OCI-LY7 (cell line): ENCODE measurements around the gene TREM2. TPM values are rescaled to one million over a fixed set of nuclear protein-coding genes. Genes with fewer than 3 reads are reported as not detected.

ENCODE experiments used
- BruUV-seq: library from RNA; stranded (reverse); fragments of 400-500 nt; replicated peaks from 2 replicates; lab custom pipeline; 2021; lab: Mats Ljungman, UMichigan
- CTCF ChIA-PET: fragments of 300-600 bp; sonication (Branson Sonifier 250); formaldehyde crosslinking; loops from one replicate; lab custom pipeline; 2022; ENCODE audit warnings: antibody characterized with exemption; ENCODE audit not compliant: unreplicated experiment; lab: Charles Lee
- POLR2A ChIA-PET: fragments of 300-600 bp; sonication (Branson Sonifier 250); formaldehyde crosslinking; loops from one replicate; lab custom pipeline; 2022; ENCODE audit warnings: antibody characterized with exemption; lab: Charles Lee
- DNase-seq: peaks from one replicate; pipeline ENCODE4 v3.0.0-alpha.2; 2015; ENCODE audit warnings: low spot score
- H2AFZ ChIP-seq: fragments of 200-600 bp; sonication (generic), shearing (Covaris generic); 2 replicates; pipeline ENCODE4 v1.6.1; 2014; ENCODE audit warnings: mild to moderate bottlenecking, antibody characterized with exemption, low read length, moderate library complexity
- H3K27ac ChIP-seq: fragments of 200-600 bp; sonication (generic); 2 replicates; pipeline ENCODE4 v1.5.1; 2014; ENCODE audit warnings: mixed run types, low read depth, mild to moderate bottlenecking, moderate library complexity, low read length, inconsistent platforms; ENCODE audit not compliant: poor library complexity, severe bottlenecking
- H3K36me3 ChIP-seq: fragments of 200-600 bp; sonication (generic); 2 replicates; pipeline ENCODE4 v1.6.1; 2014; ENCODE audit warnings: mild to moderate bottlenecking, antibody characterized with exemption, low read length, moderate library complexity, mixed read lengths; ENCODE audit not compliant: insufficient read depth
- H3K4me1 ChIP-seq: fragments of 200-600 bp; sonication (generic); 2 replicates; pipeline ENCODE4 v1.5.1; 2014; ENCODE audit warnings: mild to moderate bottlenecking, low read length; ENCODE audit not compliant: insufficient read depth, poor library complexity, severe bottlenecking
- H3K4me2 ChIP-seq: fragments of 200-600 bp; sonication (generic); 2 replicates; pipeline ENCODE4 v1.6.1; 2014; ENCODE audit warnings: mild to moderate bottlenecking, low read length
- H3K4me3 ChIP-seq: fragments of 200-600 bp; sonication (generic); 2 replicates; pipeline ENCODE4 v1.5.1; 2014; ENCODE audit warnings: mild to moderate bottlenecking, low read depth, low read length; ENCODE audit not compliant: poor library complexity, severe bottlenecking
- H3K79me2 ChIP-seq: fragments of 200-600 bp; sonication (generic); 2 replicates; pipeline ENCODE4 v1.6.1; 2016; ENCODE audit warnings: low read depth, mild to moderate bottlenecking, low read length, moderate library complexity, mixed read lengths; ENCODE audit not compliant: insufficient read depth
- H3K9me2 ChIP-seq: fragments of 200-600 bp; sonication (generic); 2 replicates; pipeline ENCODE4 v1.6.1; 2016; ENCODE audit warnings: mild to moderate bottlenecking, low read length, mixed read lengths; ENCODE audit not compliant: insufficient read depth
- H3K9me3 ChIP-seq: fragments of 200-600 bp; sonication (generic); 2 replicates; pipeline ENCODE4 v1.6.1; 2014; ENCODE audit warnings: mild to moderate bottlenecking, mixed run types, low read length, mixed read lengths
- H4K20me1 ChIP-seq: fragments of 200-600 bp; sonication (generic); 2 replicates; pipeline ENCODE4 v1.6.1; 2014; ENCODE audit warnings: mild to moderate bottlenecking, antibody characterized with exemption, low read length, moderate library complexity, mixed read lengths; ENCODE audit not compliant: insufficient read depth
- EZH2phosphoT487 ChIP-seq: fragments of 200-600 bp; sonication (generic); IDR thresholded peaks from 2 replicates; pipeline ENCODE4 v1.6.1; 2018; ENCODE audit warnings: low read depth, borderline replicate concordance, mild to moderate bottlenecking, mixed run types, antibody characterized with exemption, low read length, moderate library complexity, mixed read lengths
- intact Hi-C: fragments of 100-400 bp; cut with micrococcal nuclease; formaldehyde crosslinking; loops from one replicate; pipeline ENCODE4 v1.10.0; 2022; ENCODE audit not compliant: unreplicated experiment
- total RNA-seq, 2 experiments: library from RNA; depleted of rRNA in 1 of 2; stranded (reverse); fragments of >200 nt in 1 of 2; shearing (Covaris generic) in 1 of 2; gene quantifications; 2 replicates each; pipeline ENCODE4 v1.2.3, GENCODE V29; 2014 to 2022
- TF ChIP-seq, protein P1 (sequence below): fragments of 200-600 bp; sonication (generic); conservative IDR thresholded peaks from 2 replicates; pipeline ENCODE4 v1.5.1; 2014; ENCODE audit warnings: mild to moderate bottlenecking, antibody characterized with exemption, low read length, moderate library complexity, mixed read lengths

TREM2 gene
- total RNA-seq, 2 experiments from 2014 or later = not detected

DNA sequence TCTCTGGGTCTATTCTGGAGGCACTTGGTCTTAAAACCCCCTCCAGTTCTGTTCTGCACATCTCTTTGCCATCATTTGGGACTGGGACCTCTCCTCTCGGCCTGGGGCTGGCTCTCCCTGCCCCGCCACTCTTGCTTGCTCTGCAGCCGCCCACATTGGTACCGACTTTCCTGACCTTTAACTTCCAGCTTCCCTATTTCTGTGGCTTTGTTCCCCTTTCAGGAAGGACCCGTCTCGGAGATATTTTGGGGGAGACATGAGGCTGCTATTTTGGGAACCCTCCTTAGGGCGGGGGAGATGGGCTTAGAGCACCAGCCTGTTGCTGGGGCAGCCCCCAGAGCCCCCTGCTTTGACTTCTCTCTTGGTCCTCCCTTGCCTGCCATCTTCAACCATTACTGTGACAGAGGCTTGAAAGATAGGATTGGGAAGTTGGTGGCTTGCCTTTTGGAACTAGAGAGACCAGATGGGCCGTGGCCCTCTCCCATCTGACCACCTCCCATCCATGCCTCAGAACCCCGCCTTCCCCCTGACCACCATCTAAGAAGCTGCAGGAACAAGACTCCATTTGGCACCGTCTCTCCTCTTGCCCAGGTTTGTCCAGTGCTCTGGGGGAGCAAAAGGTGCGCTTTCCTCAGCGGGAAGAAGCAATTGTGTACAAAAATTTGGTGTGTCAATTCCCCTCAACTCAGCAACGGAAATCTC lies 914 bp downstream of the TREM2 start:
- Histone ChIP-seq H3K36me3 (no peaks in the 10 kb centered on the region), H3K9me2 (no peaks in the 10 kb centered on the region), H3K4me1 (no peaks in the 10 kb centered on the region), H3K27ac (no peak overlapping the region), H3K4me2 (no peak overlapping the region), H3K79me2 (no peaks in the 10 kb centered on the region), H3K9me3 (no peaks in the 10 kb centered on the region), H3K4me3 (no peak overlapping the region), H4K20me1 (no peaks in the 10 kb centered on the region), H2AFZ (no peak overlapping the region)
- BruUV-seq = no TSS peak
- DNase-seq = no peak
- ChIA-PET POLR2A (no interaction called here), CTCF (no interaction called here)
- TF ChIP-seq, protein P1, sequence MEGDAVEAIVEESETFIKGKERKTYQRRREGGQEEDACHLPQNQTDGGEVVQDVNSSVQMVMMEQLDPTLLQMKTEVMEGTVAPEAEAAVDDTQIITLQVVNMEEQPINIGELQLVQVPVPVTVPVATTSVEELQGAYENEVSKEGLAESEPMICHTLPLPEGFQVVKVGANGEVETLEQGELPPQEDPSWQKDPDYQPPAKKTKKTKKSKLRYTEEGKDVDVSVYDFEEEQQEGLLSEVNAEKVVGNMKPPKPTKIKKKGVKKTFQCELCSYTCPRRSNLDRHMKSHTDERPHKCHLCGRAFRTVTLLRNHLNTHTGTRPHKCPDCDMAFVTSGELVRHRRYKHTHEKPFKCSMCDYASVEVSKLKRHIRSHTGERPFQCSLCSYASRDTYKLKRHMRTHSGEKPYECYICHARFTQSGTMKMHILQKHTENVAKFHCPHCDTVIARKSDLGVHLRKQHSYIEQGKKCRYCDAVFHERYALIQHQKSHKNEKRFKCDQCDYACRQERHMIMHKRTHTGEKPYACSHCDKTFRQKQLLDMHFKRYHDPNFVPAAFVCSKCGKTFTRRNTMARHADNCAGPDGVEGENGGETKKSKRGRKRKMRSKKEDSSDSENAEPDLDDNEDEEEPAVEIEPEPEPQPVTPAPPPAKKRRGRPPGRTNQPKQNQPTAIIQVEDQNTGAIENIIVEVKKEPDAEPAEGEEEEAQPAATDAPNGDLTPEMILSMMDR = no peak
- no peak for TF ChIP-seq EZH2phosphoT487
- intact Hi-C loops = no loop called here

GRCh38 chr6:41161380-41161779 lies 1.5 kb downstream of the TREM2 start:
- H3K9me2 ChIP-seq = no peaks in the 10 kb centered on the region
- intact Hi-C loops = no loop called here
- no peaks in the 10 kb centered on the region for H4K20me1 ChIP-seq
- H3K27ac ChIP-seq = no peak overlapping the region
- H3K36me3 ChIP-seq = no peaks in the 10 kb centered on the region
- no peaks in the 10 kb centered on the region for H3K79me2 ChIP-seq
- no peaks in the 10 kb centered on the region for H3K9me3 ChIP-seq
- CTCF ChIA-PET = no interaction called here
- BruUV-seq = no TSS peak
- H2AFZ ChIP-seq = no peak overlapping the region
- no peak overlapping the region for H3K4me2 ChIP-seq
- no peak for DNase-seq
- H3K4me3 ChIP-seq = no peak overlapping the region
- H3K4me1 ChIP-seq = no peaks in the 10 kb centered on the region
- TF ChIP-seq, protein P1 = no peak
- TF ChIP-seq EZH2phosphoT487 = no peak
- POLR2A ChIA-PET = no interaction called here

GRCh38 chr6:41160933-41161332 lies 2.0 kb downstream of the TREM2 start:
- no peak for DNase-seq
- CTCF ChIA-PET = no interaction called here
- POLR2A ChIA-PET = no interaction called here

More at GRCh38 chr6:41160933-41161332, 2.0 kb downstream of the TREM2 start:
- Histone ChIP-seq H2AFZ (no peak overlapping the region), H3K9me2 (no peaks in the 10 kb centered on the region), H3K4me1 (no peaks in the 10 kb centered on the region), H3K9me3 (no peaks in the 10 kb centered on the region), H3K4me2 (no peak overlapping the region), H4K20me1 (no peaks in the 10 kb centered on the region), H3K4me3 (no peak overlapping the region), H3K27ac (no peak overlapping the region), H3K79me2 (no peaks in the 10 kb centered on the region), H3K36me3 (no peaks in the 10 kb centered on the region)
- no TSS peak for BruUV-seq
- intact Hi-C loops = no loop called here
- TF ChIP-seq EZH2phosphoT487 = no peak
- TF ChIP-seq, protein P1 = no peak
